Mesendoderm (in vitro differentiated cells): ENCODE results near the gene CYP4V2.
"Not testable (repeated sequence)": the region's sequence is repeated elsewhere in the genome, so short reads cannot be mapped to it uniquely, and the experiment has no call there.

Experiments used
- DNase-seq: peaks from one replicate; pipeline ENCODE4 v3.0.0; 2013
- H2AK5ac ChIP-seq: 2 replicates; pipeline ENCODE4 v1.6.1; 2013; ENCODE audit warnings: low read length, inconsistent platforms
- H2BK120ac ChIP-seq: 2 replicates; pipeline ENCODE4 v1.6.1; 2013; ENCODE audit warnings: low read depth, mild to moderate bottlenecking, low read length, moderate library complexity, mixed read lengths
- H2BK15ac ChIP-seq: replicated peaks from 2 replicates; pipeline ENCODE4 v1.6.1; 2013; ENCODE audit warnings: low read depth, mild to moderate bottlenecking, moderate library complexity
- H2BK5ac ChIP-seq: 2 replicates; pipeline ENCODE4 v1.6.1; 2013; ENCODE audit warnings: low read length, inconsistent platforms
- H3K18ac ChIP-seq: 2 replicates; pipeline ENCODE4 v1.6.1; 2013; ENCODE audit warnings: mild to moderate bottlenecking, low read length, mixed read lengths
- H3K23ac ChIP-seq: one replicate; pipeline ENCODE4 v1.6.1; 2013; ENCODE audit warnings: low read length
- H3K27ac ChIP-seq: 2 replicates; pipeline ENCODE4 v1.5.1; 2013; ENCODE audit warnings: low read depth, mild to moderate bottlenecking, inconsistent platforms, low read length, moderate library complexity
- H3K27me3 ChIP-seq: 2 replicates; pipeline ENCODE4 v1.6.1; 2013; ENCODE audit warnings: low read length, control low read depth, mild to moderate bottlenecking, inconsistent platforms; ENCODE audit not compliant: insufficient read depth, poor library complexity
- H3K36me3 ChIP-seq: 2 replicates; pipeline ENCODE4 v1.6.1; 2013; ENCODE audit warnings: low read length, inconsistent platforms; ENCODE audit not compliant: control insufficient read depth, insufficient read depth
- H3K4ac ChIP-seq: one replicate; pipeline ENCODE4 v1.6.1; 2013; ENCODE audit warnings: low read depth, mild to moderate bottlenecking, low read length, moderate library complexity
- H3K4me1 ChIP-seq: 2 replicates; pipeline ENCODE4 v1.6.1; 2013; ENCODE audit warnings: low read depth, low read length, inconsistent platforms; ENCODE audit not compliant: control insufficient read depth
- H3K4me2 ChIP-seq: 2 replicates; pipeline ENCODE4 v1.6.1; 2013; ENCODE audit warnings: low read length
- H3K4me3 ChIP-seq: 2 replicates; pipeline ENCODE4 v1.5.1; 2013; ENCODE audit warnings: mild to moderate bottlenecking, low read length
- H3K56ac ChIP-seq: one replicate; pipeline ENCODE4 v1.6.1; 2013; ENCODE audit warnings: low read length
- H3K79me1 ChIP-seq: 2 replicates; pipeline ENCODE4 v1.6.1; 2013; ENCODE audit warnings: low read length, inconsistent platforms
- H3K79me2 ChIP-seq: 2 replicates; pipeline ENCODE4 v1.6.1; 2013; ENCODE audit warnings: mild to moderate bottlenecking, low read length; ENCODE audit not compliant: control insufficient read depth, insufficient read depth
- H3K9ac ChIP-seq: 2 replicates; pipeline ENCODE4 v1.6.1; 2013; ENCODE audit warnings: low read length, inconsistent platforms
- H4K5ac ChIP-seq: one replicate; pipeline ENCODE4 v1.6.1; 2013; ENCODE audit warnings: low read length
- H4K8ac ChIP-seq: one replicate; pipeline ENCODE4 v1.6.1; 2013; ENCODE audit warnings: low read depth, mild to moderate bottlenecking, control low read depth, low read length, moderate library complexity
- WGBS: extraction: QIAGEN DNeasy Blood & Tissue Kit; methylation state at CpG from one replicate; pipeline ENCODE4 v1.1.7; 2013; ENCODE audit warnings: low lambda C conversion rate, missing lambda C conversion rate; ENCODE audit not compliant: insufficient coverage; ENCODE audit errors: extremely low coverage; 5-methylcytosine and 5-hydroxymethylcytosine counted together

Gene CYP4V2

GRCh38 chr4:186247062-186247752 lies 55.8 kb downstream of the CYP4V2 start:
- peak overlapping the region; percentile 99 for H3K4ac ChIP-seq
- not testable (repeated sequence) for H2AK5ac ChIP-seq, H3K27me3 ChIP-seq, H3K79me1 ChIP-seq, H2BK15ac ChIP-seq, H3K23ac ChIP-seq, H3K4me2 ChIP-seq, H3K36me3 ChIP-seq, H4K8ac ChIP-seq, H3K4me1 ChIP-seq, H2BK5ac ChIP-seq, H4K5ac ChIP-seq
- peak overlapping the region; percentile 36 for H2BK120ac ChIP-seq
- H3K79me2 ChIP-seq, result peaks cover 12% of the 10 kb centered on the region
- peak overlapping the region; percentile 83 for H3K27ac ChIP-seq
- peak overlapping the region; percentile 82 for H3K56ac ChIP-seq
- peak; percentile 63 for DNase-seq
- H3K18ac ChIP-seq, result peak overlapping the region; percentile 93
- peak overlapping the region; percentile 45 for H3K4me3 ChIP-seq
- no CpG with 5 or more reads among the region's 9 CpGs for WGBS
- H3K9ac ChIP-seq, result peak overlapping the region; percentile 71

GRCh38 chr4:186248643-186249042 lies 57.3 kb downstream of the CYP4V2 start:
- H2BK120ac ChIP-seq, result no peak overlapping the region
- no peak overlapping the region for H3K9ac ChIP-seq
- H3K36me3 ChIP-seq, result no peaks in the 10 kb centered on the region
- H3K27me3 ChIP-seq, result no peaks in the 10 kb centered on the region
- H2AK5ac ChIP-seq, result no peak overlapping the region
- no CpG with 5 or more reads among the region's 1 CpG for WGBS
- no peaks in the 10 kb centered on the region for H3K79me1 ChIP-seq
- no peak overlapping the region for H3K4me2 ChIP-seq
- no peak overlapping the region for H3K23ac ChIP-seq
- H3K4me3 ChIP-seq, result no peak overlapping the region
- H3K4me1 ChIP-seq, result peaks cover 3% of the 10 kb centered on the region
- DNase-seq, result peak; percentile 66
- H2BK5ac ChIP-seq, result no peak overlapping the region
- H3K4ac ChIP-seq, result no peak overlapping the region
- no peak overlapping the region for H3K18ac ChIP-seq
- no peak overlapping the region for H4K5ac ChIP-seq
- no peak overlapping the region for H4K8ac ChIP-seq
- no peak overlapping the region for H3K56ac ChIP-seq
- H2BK15ac ChIP-seq, result no peak overlapping the region
- H3K79me2 ChIP-seq, result peaks cover 12% of the 10 kb centered on the region
- no peak overlapping the region for H3K27ac ChIP-seq

GRCh38 chr4:186249785-186250754 lies 58.7 kb downstream of the CYP4V2 start:
- no peak overlapping the region for H4K5ac ChIP-seq
- no peak overlapping the region for H3K56ac ChIP-seq
- no peak overlapping the region for H3K23ac ChIP-seq
- no peak overlapping the region for H2BK120ac ChIP-seq
- no peak overlapping the region for H3K9ac ChIP-seq
- WGBS, result no CpG with 5 or more reads among the region's 8 CpGs
- no peaks in the 10 kb centered on the region for H3K36me3 ChIP-seq
- no peak overlapping the region for H2BK5ac ChIP-seq
- no peak overlapping the region for H3K4ac ChIP-seq
- peak overlapping the region; percentile 14 for H3K18ac ChIP-seq
- H3K4me2 ChIP-seq, result no peak overlapping the region
- peaks cover 3% of the 10 kb centered on the region for H3K4me1 ChIP-seq
- H2AK5ac ChIP-seq, result no peak overlapping the region
- H4K8ac ChIP-seq, result no peak overlapping the region
- no peak overlapping the region for H3K27ac ChIP-seq
- H3K4me3 ChIP-seq, result no peak overlapping the region
- peaks cover 7% of the 10 kb centered on the region for H3K79me2 ChIP-seq
- no peaks in the 10 kb centered on the region for H3K27me3 ChIP-seq
- DNase-seq, result peak; percentile 35
- no peak overlapping the region for H2BK15ac ChIP-seq
- H3K79me1 ChIP-seq, result no peaks in the 10 kb centered on the region

GRCh38 chr4:186250760-186251159 lies 59.4 kb downstream of the CYP4V2 start:
- Histone ChIP-seq H3K4me3 (no peak overlapping the region), H2BK120ac (no peak overlapping the region), H3K4me1 (peaks cover 3% of the 10 kb centered on the region), H3K4ac (no peak overlapping the region), H2BK15ac (no peak overlapping the region), H3K79me2 (peaks cover 7% of the 10 kb centered on the region), H3K36me3 (no peaks in the 10 kb centered on the region), H4K8ac (no peak overlapping the region), H3K27me3 (no peaks in the 10 kb centered on the region), H3K56ac (no peak overlapping the region), H2BK5ac (no peak overlapping the region), H3K18ac (peak overlapping the region; percentile 14), H3K23ac (no peak overlapping the region), H3K9ac (no peak overlapping the region), H4K5ac (no peak overlapping the region), H2AK5ac (no peak overlapping the region), H3K79me1 (no peaks in the 10 kb centered on the region), H3K27ac (no peak overlapping the region), H3K4me2 (no peak overlapping the region)
- no peak for DNase-seq
- no CpG with 5 or more reads among the region's 2 CpGs for WGBS

- Histone ChIP-seq H3K9ac (no peak overlapping the region), H4K8ac (no peak overlapping the region), H3K56ac (no peak overlapping the region), H2AK5ac (no peak overlapping the region), H4K5ac (no peak overlapping the region), H3K4me2 (no peak overlapping the region), H3K23ac (no peak overlapping the region), H2BK5ac (no peak overlapping the region), H3K27me3 (no peaks in the 10 kb centered on the region), H3K4ac (no peak overlapping the region), H2BK15ac (no peak overlapping the region), H3K18ac (no peak overlapping the region), H2BK120ac (no peak overlapping the region), H3K4me1 (peaks cover 2% of the 10 kb centered on the region), H3K27ac (no peak overlapping the region), H3K79me1 (no peaks in the 10 kb centered on the region), H3K79me2 (no peaks in the 10 kb centered on the region), H3K36me3 (no peaks in the 10 kb centered on the region), H3K4me3 (no peak overlapping the region)
- DNase-seq, result no peak
- WGBS, result no CpG with 5 or more reads among the region's 3 CpGs
Measured at GRCh38 chr4:186255122-186255521, 63.8 kb downstream of the CYP4V2 start.
